HG02870 (cell line): ENCODE data around the gene MRPL53.
A peak's percentile ranks its signal among the peaks of the same experiment; 100 is the strongest.
"Not testable (repeated sequence)": the region's sequence is repeated elsewhere in the genome, so short reads cannot be mapped to it uniquely, and the experiment has no call there.

Experiments used
- ATAC-seq: cut with Tn5 transposase; IDR thresholded peaks from one replicate; pipeline ENCODE4 v1.9.1; 2021; ENCODE audit warnings: mild to moderate bottlenecking, moderate library complexity; ENCODE audit not compliant: unreplicated experiment

The MRPL53 gene

DNA sequence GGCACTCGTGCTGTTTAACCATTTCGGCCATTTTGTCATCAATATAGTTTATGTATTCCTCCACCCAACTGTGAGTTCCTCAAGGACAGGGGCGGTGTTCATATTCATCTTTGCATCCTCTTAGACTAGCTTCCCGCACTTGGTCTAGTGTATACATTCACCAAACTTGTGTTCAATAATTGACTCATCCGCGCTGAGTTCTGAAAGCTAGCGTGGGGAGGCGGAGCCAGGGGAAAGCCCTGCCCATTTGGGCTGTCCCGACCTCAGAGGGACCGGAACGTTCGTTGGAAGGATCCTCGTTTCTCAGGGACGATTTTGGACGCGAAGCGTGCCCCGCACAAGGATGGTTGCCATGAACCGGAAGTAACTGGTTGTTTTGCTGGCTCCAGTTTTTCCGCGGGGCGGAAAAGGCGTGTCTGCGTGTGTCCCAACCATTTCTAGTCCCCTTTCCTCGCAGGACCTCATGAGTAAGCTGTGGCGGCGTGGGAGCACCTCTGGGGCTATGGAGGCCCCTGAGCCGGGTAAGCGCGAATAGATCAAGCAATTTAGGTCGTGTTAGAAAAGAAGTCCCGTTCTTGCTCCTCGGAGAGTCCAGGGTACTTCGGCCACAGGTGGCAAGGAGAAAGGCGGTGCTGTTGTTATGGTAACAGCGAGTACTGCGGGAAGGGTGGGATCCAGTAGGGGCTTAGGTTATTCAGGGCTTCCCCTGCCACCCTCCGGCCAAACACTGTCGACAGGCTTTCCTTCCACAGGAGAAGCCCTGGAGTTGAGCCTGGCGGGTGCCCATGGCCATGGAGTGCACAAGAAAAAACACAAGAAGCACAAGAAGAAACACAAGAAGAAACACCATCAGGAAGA lies 17.6 kb downstream of the MRPL53 start, which contains the start of gene INO80B:
INO80B (plus strand) TSS at position 434 of the 858 bp plus-strand sequence; CDS start at position 464, 30 bp downstream.
- peak; percentile 32 for ATAC-seq

DNA sequence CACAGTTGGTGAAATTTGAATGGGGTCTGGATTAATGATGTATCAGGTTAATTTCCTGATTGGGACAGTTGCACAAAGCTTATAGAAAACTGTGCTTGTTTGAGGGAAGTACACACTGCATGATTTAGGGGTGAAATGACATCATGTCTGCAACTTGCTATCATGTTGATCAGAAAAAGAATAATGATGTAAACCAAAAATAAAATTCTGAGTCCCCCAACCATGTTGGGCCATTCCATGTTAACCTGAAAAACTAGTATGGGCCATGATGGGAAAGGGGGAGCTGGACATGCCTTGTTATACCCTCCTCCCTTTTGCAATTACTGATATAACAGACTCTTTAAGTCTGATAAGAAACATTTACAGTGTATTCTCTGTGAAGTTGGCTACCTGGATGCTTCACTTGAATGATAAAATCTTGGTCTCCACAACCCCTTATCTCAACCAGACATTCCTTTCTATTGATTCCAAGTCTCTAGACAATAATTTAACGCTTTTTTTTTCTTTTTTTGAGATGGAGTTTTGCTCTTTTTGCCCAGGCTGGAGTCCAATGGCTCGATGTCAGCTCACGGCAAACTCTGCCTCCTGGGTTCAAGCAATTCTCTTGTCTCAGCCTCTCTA lies 21.8 kb downstream of the MRPL53 start:
- no peak for ATAC-seq

DNA sequence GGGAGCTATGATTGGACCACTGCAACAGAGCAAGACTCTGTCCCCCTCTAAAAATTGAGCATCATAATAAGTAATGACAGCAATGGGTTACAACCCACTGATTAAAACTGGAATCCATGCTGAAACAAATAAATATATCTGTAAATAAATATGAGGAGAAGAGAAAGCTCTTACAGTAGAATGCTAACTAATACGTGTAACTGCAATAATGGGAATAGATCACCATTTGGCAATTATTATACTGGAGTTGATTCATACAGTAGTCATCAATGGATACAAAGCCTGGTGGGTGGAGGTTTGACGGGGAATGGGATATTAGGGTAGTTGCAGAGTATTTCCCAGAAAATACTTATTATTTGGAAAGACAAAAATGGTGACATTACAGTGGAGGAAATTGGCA lies 23.7 kb downstream of the MRPL53 start:
- ATAC-seq = no peak

DNA sequence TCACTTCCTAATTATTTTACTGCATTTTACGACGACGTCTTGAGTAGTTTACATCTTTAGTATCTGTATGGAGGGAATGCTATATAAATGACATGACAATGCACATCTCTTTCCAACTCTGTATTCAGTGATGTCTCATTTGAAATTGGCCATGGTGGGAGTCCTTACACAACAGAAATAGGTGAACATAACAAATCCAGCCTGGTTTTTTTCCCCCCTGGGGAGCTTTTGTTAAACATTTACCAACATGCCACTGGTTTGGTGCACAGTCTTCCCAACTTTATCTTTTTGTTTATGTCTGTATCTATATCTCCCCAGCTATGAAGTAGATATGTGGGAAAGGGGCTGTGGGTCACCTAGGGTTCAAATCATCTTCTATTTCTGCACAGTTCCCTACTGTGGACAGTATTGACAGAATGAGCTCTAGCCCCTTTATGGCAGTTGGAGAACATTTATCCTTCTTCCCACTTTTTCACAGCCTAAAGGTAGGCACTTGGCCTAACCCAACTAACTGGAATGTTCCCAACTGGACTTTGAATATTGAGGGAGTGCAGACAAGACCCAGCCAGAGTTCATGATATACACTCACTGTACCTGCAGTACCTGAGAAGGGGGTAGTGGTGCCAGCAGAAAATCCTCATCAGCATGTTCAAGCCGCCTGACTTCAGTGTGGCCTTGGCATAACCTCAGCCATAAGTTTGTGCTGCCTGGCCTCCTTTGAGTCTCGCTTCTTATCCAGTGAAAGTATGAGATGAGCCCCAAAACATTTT lies 25.1 kb downstream of the MRPL53 start:
- no peak for ATAC-seq

DNA sequence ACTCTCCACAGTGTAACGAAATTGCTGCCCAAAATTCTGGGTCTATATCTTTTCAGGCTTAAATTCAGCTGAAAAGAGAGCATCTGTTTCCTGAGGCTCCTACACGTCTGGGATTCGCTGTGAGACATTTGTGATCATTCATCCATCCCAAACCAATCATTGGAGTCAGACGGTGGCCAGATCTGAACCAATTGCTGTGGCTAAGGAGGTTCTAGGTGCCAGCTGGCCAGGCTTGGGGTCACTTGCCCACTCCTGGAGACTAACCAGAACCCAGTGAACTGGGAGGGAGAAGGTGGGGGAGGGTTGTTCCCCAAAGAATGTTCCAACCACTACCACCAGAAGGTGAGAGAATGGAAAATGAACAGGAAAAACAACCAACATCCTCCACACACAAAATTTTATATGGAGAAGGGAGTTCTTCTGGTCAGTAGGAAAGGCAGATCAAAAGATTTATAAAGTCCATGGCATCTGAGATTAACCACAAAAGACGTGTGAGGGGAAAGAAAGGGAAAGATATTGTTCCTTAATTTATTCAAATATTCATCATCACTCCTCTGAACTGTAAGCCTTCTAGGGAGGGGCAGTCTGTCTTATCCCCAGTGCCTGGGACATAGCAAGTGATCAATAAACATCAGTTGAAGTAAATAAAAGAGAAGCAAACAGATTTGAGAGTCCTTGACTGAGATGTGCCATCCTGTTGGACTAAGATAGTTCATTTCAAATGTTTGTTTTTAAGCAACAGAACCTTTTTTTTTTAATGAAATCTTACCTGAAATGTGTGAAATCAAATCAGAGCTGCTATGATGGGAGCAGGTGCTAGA lies 27.8 kb downstream of the MRPL53 start:
- no peak for ATAC-seq

DNA sequence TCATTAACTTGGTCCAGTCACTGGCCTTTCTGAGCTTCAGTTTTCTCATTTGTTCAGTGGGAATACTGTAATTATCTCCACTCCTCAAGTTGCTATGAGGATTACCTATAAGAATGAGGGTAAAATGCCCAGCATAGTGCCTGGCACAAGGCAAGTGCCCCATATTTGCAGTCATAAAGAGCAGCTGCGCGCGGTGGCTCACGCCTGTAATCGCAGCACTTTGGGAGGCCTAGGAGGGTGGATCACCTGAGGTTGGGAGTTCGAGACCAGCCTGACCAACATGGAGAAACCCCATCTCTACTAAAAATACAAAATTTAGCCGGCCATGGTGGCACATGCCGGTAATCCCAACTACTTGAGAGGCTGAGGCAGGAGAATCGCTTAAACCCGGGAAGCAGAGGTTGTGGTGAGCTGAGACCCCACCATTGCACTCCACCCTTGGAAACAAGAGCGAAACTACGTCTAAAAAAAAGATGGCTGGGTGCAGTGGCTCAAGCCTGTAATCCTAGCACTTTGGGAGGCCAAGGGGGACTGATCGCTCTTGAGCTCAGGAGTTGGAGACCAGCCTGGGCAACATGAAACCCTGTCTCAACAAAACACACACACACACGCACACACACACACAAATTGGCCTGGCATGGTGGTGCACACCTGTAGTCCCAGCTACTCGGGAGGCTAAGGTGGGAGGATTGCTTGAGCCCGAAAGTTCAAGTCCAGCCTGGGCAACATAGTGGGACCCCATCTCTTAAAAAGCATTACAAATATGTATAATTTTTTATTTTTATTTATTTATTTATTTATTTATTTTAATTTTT lies 29.8 kb downstream of the MRPL53 start:
- ATAC-seq = not testable (repeated sequence)

DNA sequence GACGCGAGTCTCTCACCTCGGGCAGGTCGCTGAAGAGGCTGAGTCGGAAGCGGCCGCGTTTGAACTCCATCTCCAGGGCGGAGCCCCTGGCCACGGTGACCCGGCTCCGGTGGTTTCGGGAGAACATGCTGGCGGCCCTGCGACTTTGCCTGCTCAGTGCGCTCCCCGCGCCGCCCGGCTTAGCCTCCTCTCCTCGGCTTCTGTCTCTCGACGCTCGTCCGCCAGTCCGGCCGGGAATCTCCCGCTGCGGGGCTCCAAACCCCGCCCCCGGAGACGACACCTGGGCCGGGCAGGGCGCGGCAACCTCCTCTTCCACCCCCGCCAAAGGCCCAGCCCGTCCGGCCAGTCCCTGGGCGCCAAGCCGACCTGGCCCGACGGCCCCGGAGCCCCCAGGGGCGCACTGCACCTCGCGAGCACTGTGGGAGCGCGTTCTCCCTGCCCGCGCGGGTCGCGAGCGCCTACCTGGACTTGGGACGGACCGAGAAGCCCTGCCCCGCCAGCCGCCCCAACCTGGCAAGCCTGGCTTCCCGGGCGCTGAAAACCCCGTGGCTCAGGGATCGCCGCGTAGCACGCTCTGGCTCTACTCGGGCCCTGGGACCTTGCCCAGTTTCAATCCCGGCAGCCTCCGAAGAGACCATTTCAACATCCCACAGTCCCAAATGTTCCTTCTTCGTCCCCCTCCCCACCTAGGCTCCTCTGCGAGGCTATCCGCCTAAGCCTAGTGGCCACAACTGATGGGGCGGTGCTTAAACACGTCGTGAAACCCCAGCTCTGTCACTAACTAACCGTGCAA lies 30.6 kb downstream of the MRPL53 start, which contains the start of gene RTKN:
RTKN (minus strand) TSS at position 248 of the 793 bp plus-strand sequence; CDS start at position 127, 121 bp downstream.
- ATAC-seq = no peak

DNA sequence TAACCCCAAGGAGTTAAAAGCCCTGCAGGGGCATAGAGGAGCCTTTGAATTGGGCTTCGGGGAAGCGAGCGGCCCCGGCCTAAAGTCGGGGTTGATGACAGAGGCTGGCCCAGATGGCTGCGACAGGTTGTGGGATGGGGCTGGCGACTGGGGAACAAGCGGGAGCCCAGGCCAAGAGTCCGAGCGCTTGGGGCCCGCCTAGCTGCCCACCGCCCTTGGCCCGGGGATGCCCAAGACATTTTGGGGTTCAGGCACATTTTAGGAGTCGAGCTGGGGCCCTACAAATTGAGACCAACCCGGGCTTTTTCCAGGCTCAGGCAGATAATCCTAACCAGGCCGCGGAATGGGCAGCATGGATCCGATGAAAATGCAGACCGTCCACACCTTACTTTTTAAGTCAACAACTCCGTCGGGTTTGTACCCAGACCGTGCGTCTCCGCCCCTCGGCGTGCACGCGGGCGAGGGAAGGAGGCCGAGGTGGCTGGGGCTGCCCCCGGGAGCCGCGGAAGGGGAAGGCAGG lies 31.2 kb downstream of the MRPL53 start:
- no peak for ATAC-seq

DNA sequence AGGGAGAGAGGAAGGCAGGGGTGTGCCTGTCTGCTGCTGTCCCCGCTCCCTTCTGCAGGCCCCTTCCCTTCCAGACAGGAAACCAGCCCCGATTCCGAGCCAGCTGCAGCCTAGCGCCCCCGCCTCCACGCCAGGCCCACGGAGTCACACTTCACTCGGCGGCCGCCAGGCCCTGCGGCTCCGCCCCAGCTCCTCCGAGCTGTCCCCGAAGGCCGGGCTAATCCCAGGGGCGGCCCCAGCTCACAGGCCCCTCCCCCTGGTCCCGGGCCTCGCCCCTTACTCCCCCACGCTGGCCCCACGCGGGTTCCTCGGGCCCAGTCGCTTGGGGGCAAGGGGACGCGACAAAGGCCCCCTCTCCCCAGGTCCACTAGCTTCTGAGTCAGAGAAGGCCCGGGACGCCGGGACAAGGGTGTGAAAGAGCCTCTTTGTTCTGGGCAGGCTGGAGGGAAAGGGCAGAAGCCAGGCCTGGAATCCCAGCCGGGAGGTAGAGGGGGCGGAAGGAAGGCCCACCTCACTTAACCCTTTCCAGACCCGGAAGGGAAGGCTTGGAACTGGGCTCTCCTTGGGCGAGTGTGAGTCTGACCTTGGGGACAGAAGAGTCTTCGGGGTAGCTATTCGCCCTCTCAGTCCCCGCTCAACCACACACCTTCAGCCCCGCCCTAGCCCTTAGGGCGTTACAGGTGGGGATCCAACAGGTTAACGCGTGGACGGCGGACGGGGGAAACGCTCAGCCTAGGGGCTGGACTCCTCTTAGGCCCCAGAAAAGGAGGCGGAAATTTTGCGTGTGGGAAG lies 31.9 kb downstream of the MRPL53 start:
- peak; percentile 80 for ATAC-seq

DNA sequence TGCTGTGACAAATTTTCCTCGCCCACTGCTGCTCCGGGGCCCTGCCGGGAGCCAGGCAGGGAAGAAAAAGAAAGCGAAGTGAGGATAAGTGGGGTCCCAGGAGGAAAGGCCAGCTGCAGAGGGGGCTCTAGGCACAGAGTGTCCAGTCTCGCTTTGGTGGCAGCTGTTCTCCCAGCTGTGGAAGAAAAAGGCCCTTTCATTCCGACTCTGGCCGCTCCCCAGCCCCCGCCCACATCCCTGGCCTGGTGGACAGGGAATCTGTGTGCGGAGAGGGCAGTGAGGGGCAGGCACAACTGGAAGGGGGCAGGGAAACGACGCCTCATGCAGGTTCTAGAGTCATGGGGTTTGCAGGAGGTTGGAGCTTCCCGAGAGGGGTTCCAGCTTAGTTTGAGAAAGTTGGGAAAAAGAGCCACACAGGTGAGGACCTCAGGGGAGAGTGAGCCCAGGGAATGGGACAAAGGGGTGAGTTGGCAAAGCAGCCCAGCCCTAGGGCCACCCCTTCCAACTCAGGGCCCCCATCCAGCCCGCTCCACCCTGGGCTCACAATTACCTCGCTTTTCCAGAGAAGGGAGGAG lies 32.6 kb downstream of the MRPL53 start:
- no peak for ATAC-seq

DNA sequence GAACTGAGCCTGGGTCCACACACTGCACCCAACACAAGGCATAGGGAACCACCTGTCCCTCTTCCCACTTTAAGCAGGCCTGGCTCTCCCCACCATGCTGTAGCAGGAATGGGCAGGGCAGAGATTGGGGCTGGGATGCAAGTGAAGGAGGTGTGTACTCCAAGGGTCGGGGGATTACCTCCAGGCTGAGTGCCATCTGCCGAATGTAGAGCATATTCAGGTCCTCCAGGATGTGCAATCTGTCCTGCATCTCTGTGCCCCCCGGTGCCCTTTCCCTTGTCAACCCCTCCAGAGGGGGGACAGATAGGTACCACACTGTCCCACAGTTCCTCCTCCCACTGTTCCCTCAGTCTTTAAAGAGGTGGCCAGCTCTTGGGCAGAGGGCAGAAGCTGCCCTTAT lies 33.1 kb downstream of the MRPL53 start:
- no peak for ATAC-seq

DNA sequence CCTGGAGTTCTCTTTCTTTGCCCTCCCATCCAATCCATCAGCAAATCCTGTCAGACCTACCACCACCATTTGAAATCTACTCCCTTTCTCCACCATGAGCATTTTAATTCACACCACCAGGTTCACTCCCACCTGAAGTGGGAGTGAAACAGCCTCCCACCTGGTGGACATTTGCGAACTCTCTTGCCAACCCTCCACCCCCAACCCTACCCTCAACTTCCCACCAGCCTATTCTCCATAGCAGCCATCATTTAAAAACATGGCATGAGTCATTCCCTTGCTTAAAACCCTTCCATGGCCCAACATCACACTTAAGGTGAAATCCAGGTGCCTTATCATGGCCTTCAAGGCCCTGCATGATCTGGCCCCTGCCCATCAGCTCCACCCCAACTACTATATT lies 34.2 kb downstream of the MRPL53 start:
- ATAC-seq = no peak

DNA sequence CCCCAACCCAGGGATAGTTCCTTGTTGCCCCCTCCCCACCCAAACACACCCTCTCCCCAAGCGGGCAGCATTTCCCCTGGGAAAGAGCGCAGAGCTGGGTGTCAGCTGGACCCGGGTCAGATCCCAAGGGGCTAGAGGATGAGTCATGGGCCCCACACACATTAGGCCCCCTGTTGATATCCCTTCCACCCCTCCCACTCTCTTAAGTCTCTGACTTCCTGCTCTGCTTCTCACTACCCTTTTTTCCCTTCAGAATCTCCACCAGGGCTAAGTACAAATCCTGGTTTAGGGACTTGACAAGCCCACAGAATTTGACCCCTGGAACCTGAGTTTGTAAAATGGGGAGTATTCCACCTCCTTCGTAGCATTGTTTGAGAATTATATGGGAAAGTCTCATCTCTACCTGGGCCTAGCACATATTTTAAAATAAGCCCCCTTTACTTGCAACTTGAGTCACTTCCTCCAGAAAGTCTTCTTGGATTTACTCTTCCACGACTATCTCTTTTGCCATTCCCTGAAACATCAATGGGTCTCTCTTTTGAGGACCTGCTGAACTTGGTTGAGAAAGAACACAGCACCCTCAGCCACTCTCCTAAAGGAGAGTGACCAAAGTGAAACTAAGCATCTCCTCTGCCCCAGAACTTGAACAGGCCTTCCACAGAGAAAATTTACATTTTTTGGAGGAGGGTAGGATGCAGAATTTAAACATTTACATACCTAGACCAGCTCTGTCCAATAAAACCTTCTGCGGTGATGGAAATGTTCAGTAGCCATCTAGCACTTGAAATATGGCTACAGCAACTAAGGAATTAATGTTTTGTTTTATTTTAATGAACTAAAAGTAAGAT lies 35.4 kb downstream of the MRPL53 start:
- no peak for ATAC-seq

DNA sequence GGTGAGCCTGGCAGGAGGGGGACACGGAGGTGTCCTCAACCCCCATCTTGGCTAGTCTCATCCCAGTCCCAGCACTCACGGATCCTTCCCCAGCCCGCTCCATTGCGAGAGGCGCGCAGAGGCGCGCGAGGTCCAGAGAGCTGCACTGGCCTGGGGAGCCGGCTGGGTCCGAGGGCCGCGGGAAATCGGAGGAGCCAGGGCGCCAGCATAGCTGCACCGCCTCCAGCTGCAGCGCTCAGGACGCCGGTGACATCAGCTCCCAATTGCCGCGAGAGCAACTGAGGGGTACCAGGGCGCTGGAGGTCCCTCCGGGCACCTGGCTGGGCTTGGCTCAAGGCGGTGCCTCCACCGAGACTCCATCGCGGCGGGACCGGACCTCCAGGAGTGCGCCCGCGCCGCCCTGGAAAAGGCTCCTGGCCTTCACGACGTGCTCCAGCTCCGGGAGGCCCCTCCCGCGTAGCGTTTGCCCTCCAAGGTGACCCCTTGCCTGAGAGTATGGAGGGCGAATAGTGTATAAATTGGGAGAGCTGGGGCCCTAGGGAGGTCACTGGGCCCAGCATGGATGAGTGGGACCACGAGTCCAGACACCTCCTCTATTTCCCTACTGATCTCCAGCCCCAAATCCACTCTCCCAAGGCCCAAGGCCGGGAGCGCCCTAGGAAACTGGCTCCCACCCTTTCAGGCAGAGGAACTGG lies 36.2 kb downstream of the MRPL53 start:
- ATAC-seq = no peak

DNA sequence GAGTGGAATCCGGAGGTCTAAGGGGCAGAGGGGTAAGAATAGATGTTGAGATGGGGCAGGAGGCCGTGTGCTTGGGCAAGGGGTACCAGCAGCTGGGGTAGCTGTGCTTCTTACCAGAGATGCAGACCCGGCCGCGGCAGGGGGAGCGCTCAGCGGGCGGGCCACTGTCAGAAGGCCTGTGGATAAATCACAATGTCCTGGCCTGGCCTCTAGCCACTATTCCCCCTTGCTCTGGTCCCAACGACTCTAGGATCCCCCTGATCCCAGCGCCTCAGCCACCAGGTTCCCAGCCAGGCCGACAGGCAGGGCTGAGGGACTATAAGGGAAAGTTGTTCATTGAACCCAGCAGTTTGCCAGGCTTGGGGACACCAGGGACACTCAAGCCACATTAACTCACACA lies 42.0 kb downstream of the MRPL53 start:
- no peak for ATAC-seq
